WTC11 (cell line): ENCODE data around the gene CGB5.

ENCODE experiments used
- CTCF ChIP-seq: fragments of 200-600 bp; IDR thresholded peaks from 2 replicates; pipeline ENCODE4 v1.8.0; 2022; ENCODE audit warnings: antibody characterized with exemption
- ESRRA ChIP-seq: sonication (generic); formaldehyde crosslinking; IDR thresholded peaks from 2 replicates; pipeline ENCODE4 v1.8.1; 2022; ENCODE audit warnings: mild to moderate bottlenecking, missing genetic modification reagents, borderline replicate concordance
- HMGXB4 ChIP-seq: sonication (generic); formaldehyde crosslinking; IDR thresholded peaks from 2 replicates; pipeline ENCODE4 v1.8.1; 2023; ENCODE audit warnings: mild to moderate bottlenecking, moderate library complexity, missing genetic modification reagents
- IRF1 ChIP-seq: sonication (generic); formaldehyde crosslinking; IDR thresholded peaks from 2 replicates; pipeline ENCODE4 v1.8.0; 2023; ENCODE audit warnings: missing genetic modification reagents
- KAT7 ChIP-seq: sonication (generic); formaldehyde crosslinking; IDR thresholded peaks from 2 replicates; pipeline ENCODE4 v1.8.1; 2023; ENCODE audit warnings: missing genetic modification reagents, mild to moderate bottlenecking, borderline replicate concordance
- MLX ChIP-seq: sonication (generic); formaldehyde crosslinking; IDR thresholded peaks from 2 replicates; pipeline ENCODE4 v1.8.1; 2023; ENCODE audit warnings: mild to moderate bottlenecking, missing genetic modification reagents, moderate library complexity
- NFATC4 ChIP-seq: fragments of 250-450 bp; sonication (Bioruptor Pico); IDR thresholded peaks from 2 replicates; pipeline ENCODE4 v1.9.0; 2021; ENCODE audit warnings: mild to moderate bottlenecking
- NR2C2 ChIP-seq: sonication (generic); formaldehyde crosslinking; IDR thresholded peaks from 2 replicates; pipeline ENCODE4 v1.8.0; 2022; ENCODE audit warnings: mild to moderate bottlenecking, missing genetic modification reagents
- PRDM15 ChIP-seq: sonication (generic); formaldehyde crosslinking; IDR thresholded peaks from 2 replicates; pipeline ENCODE4 v1.8.0; 2022; ENCODE audit warnings: missing genetic modification reagents
- SP1 ChIP-seq: sonication (generic); formaldehyde crosslinking; conservative IDR thresholded peaks from 2 replicates; pipeline ENCODE4 v1.8.1; 2022; ENCODE audit warnings: missing genetic modification reagents
- STAT6 ChIP-seq: sonication (generic); formaldehyde crosslinking; conservative IDR thresholded peaks from 2 replicates; pipeline ENCODE4 v1.8.1; 2023; ENCODE audit warnings: mild to moderate bottlenecking, low read depth, missing genetic modification reagents, moderate library complexity
- TP53 ChIP-seq: sonication (generic); formaldehyde crosslinking; IDR thresholded peaks from 2 replicates; pipeline ENCODE4 v1.8.1; 2023; ENCODE audit warnings: mild to moderate bottlenecking, missing genetic modification reagents
- ZSCAN18 ChIP-seq: fragments of 250-450 bp; sonication (Bioruptor Pico); IDR thresholded peaks from 2 replicates; pipeline ENCODE4 v2.1.2; 2022; ENCODE audit warnings: mild to moderate bottlenecking, moderate library complexity

GRCh38 chr19:49006905-49007304 lies 36.7 kb upstream of the CGB5 start:
- no peak for TF ChIP-seq CTCF
- no peak for TF ChIP-seq KAT7 (CRISPR knock-in tag)
- TF ChIP-seq SP1 = no peak
- no peak for TF ChIP-seq HMGXB4 (CRISPR knock-in tag)
- no peak for TF ChIP-seq TP53
- TF ChIP-seq NR2C2 = no peak
- TF ChIP-seq NFATC4 (CRISPR knock-in tag) = no peak
- no peak for TF ChIP-seq MLX (CRISPR knock-in tag)
- no peak for TF ChIP-seq STAT6 (CRISPR knock-in tag)
- TF ChIP-seq ESRRA (CRISPR knock-in tag) = no peak
- TF ChIP-seq IRF1 (CRISPR knock-in tag) = no peak
- TF ChIP-seq PRDM15 (CRISPR knock-in tag) = no peak
- TF ChIP-seq ZSCAN18 = no peak
